Activated naive CD4-positive, alpha-beta T cell treated with anti-CD3 and anti-CD28 coated beads, Interleukin-2, amount 10 ng/mL, durations not matched to agents 7 days and 5 days (primary cell): ENCODE data around the gene MIEF1.

Source experiments
- CTCF ChIA-PET: fragments of 350-600 bp; sonication (Branson Sonifier 250); formaldehyde crosslinking; loops from one replicate; lab custom pipeline; 2021; ENCODE audit warnings: antibody characterized with exemption; lab: Charles Lee
- DNase-seq: peaks from one replicate; pipeline ENCODE4 v3.0.0-alpha.2; 2020
- H3K27ac Mint-ChIP-seq: one replicate; pipeline ENCODE4 v1.8.0; 2021; ENCODE audit warnings: mild to moderate bottlenecking, moderate library complexity, mixed read lengths
- H3K27me3 Mint-ChIP-seq: one replicate; pipeline ENCODE4 v1.8.0; 2021; ENCODE audit warnings: mild to moderate bottlenecking, mixed read lengths
- H3K36me3 Mint-ChIP-seq: one replicate; pipeline ENCODE4 v1.8.0; 2021; ENCODE audit warnings: mixed read lengths
- H3K4me1 Mint-ChIP-seq: one replicate; pipeline ENCODE4 v1.8.0; 2021; ENCODE audit warnings: mixed read lengths
- H3K4me3 Mint-ChIP-seq: one replicate; pipeline ENCODE4 v1.8.0; 2021; ENCODE audit warnings: mild to moderate bottlenecking, moderate library complexity, mixed read lengths
- H3K9me3 Mint-ChIP-seq: one replicate; pipeline ENCODE4 v1.8.0; 2021; ENCODE audit warnings: mixed read lengths

The MIEF1 gene

DNA sequence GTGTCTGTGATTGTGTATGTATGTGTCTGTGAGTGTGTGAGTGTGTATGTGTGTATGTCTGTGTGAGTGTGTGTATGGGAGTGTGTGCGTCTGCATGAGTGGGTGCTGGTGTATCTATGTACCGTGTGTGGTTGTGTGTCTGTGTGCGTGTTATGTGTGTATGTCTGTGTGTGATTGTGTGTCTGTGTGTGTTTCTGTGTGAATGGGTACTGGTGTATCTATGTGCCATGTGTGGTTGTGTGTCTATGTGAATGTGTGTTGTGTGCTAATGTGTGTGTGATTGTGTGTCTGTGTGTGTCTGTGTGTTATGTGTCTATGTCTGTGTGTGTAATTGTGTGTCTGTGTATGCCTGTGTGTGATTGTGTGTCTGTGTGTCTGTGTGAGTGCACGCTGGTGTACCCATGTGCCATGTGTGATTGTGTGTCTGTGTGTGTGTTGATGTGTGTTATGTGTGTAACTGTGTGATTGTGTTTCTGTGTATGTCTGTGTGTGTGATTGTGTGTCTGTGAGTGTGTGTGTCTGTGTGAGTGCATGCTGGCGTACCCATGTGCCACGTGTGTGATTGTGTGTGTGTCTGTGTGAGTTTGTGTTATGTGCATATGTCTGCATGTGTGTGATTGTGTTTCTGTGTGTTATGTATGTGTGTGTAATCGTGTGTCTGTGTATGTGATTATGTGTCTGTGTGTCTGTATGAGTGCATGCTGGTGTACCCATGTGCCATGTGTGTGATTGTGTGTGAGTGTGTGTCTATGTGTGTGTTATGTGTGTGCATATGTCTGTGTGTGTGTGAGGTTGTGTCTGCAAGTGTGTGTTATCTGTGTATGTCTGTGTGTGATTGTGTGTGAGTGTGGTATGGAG lies 61.7 kb downstream of the MIEF1 start:
- Mint-ChIP-seq H3K4me3 (no peak overlapping the region), H3K4me1 (peaks cover 19% of the 10 kb centered on the region), H3K36me3 (no peaks in the 10 kb centered on the region), H3K27ac (no peak overlapping the region), H3K9me3 (peaks cover 8% of the 10 kb centered on the region), H3K27me3 (peaks cover 31% of the 10 kb centered on the region)
- CTCF ChIA-PET = no interaction called here
- no peak for DNase-seq

DNA sequence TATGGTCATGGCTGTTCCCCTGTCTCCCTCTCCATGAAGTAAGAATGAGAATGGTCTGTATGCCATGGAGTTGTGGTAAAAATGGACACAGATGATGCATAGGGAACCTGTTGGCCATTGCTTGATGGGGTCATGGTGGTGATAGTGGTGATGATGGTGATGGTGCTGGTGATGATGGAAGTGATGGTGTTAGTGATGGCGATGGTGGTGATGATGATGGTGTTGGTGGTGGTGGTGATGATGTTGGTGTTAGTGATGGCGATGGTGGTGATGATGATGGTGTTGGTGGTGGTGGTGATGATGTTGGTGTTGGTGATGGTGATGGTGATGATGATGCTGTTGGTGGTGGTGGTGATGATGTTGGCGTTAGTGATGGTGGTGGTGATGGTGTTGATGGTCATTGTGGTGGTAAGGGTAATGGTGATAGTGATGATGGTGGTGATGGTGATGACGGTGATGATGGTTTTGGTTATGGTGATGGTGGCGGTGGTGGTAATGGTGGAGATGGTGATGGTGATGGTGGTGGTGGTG lies 63.4 kb downstream of the MIEF1 start:
- no peak for DNase-seq
- Mint-ChIP-seq H3K9me3 (peaks cover 8% of the 10 kb centered on the region), H3K27ac (peak overlapping the region; percentile 43), H3K4me1 (peaks cover 19% of the 10 kb centered on the region), H3K4me3 (no peak overlapping the region), H3K36me3 (no peaks in the 10 kb centered on the region), H3K27me3 (peaks cover 14% of the 10 kb centered on the region)
- CTCF ChIA-PET = interaction anchor here (0.7 to 1.4 kb wide), 2 partner anchors 28 to 460 kb away, joined by 3 to 5 read pairs; no protein-coding TSS in a partner anchor

- H3K36me3 Mint-ChIP-seq = no peaks in the 10 kb centered on the region
- H3K4me1 Mint-ChIP-seq = peaks cover 19% of the 10 kb centered on the region
- peaks cover 8% of the 10 kb centered on the region for H3K9me3 Mint-ChIP-seq
- H3K27me3 Mint-ChIP-seq = peaks cover 16% of the 10 kb centered on the region
- CTCF ChIA-PET = interaction anchor here (0.6 to 1.8 kb wide), 5 partner anchors 15 to 457 kb away, joined by 3 to 12 read pairs (median 3); no protein-coding TSS in a partner anchor
- H3K27ac Mint-ChIP-seq = peak overlapping the region; percentile 47
- DNase-seq = peak; percentile 77
- H3K4me3 Mint-ChIP-seq = no peak overlapping the region
These were observed 65.3 kb downstream of the MIEF1 start for GRCh38 chr22:39567135-39567946.
